K562 (cell line): Measurements from ENCODE around the gene P2RX5. TPM values are rescaled to one million over a fixed set of nuclear protein-coding genes. Genes with fewer than 3 reads are reported as not detected.
A peak's percentile ranks its signal among the peaks of the same experiment; 100 is the strongest.

ENCODE experiments used
- ARHGAP35 ChIP-seq: fragments of 450-650 bp; IDR thresholded peaks from 2 replicates; pipeline ENCODE4 v1.6.1; 2018; ENCODE audit not compliant: partially characterized antibody
- ATF3 ChIP-seq, 2 experiments: fragments of 450-650 bp in 1 of 2; sonication (generic) in 1 of 2; formaldehyde crosslinking in 1 of 2; IDR thresholded peaks in 1 of 2; conservative IDR thresholded peaks in 1 of 2; 2 replicates each; pipeline versions ENCODE4 v1.6.1 to v1.8.1; 2016 to 2023; ENCODE audit warnings: mild to moderate bottlenecking in 2 of 2, moderate library complexity in 2 of 2, inconsistent platforms in 1 of 2, missing genetic modification reagents in 1 of 2
- CCNT2 ChIP-seq: IDR thresholded peaks from 2 replicates; pipeline ENCODE4 v1.6.1; 2011; ENCODE audit warnings: borderline replicate concordance, low read depth, mild to moderate bottlenecking, moderate library complexity, mixed read lengths, low read length; ENCODE audit not compliant: insufficient read length; ENCODE audit errors: extremely low read depth
- CEBPB ChIP-seq: fragments of 450-650 bp; IDR thresholded peaks from 2 replicates; pipeline ENCODE4 v1.6.1; 2016; ENCODE audit warnings: missing genetic modification characterization, missing compliant biosample characterization
- CREB1 ChIP-seq, 2 experiments: sonication (generic) in 1 of 2; formaldehyde crosslinking in 1 of 2; IDR thresholded peaks; 2 replicates each; pipeline versions ENCODE4 v1.6.1 to v1.8.0; 2012 to 2022; ENCODE audit warnings: inconsistent platforms in 1 of 2, mild to moderate bottlenecking in 1 of 2, missing genetic modification reagents in 1 of 2, moderate library complexity in 1 of 2
- DMBX1 ChIP-seq: fragments of 250-450 bp; sonication (Bioruptor Pico); IDR thresholded peaks from 2 replicates; pipeline ENCODE4 v1.8.0; 2022; ENCODE audit warnings: inconsistent platforms, mild to moderate bottlenecking, moderate library complexity, borderline replicate concordance
- DPF2 ChIP-seq: fragments of 450-650 bp; IDR thresholded peaks from 2 replicates; pipeline ENCODE4 v1.6.1; 2016
- GTF2A2 ChIP-seq: IDR thresholded peaks from 2 replicates; pipeline ENCODE4 v1.6.1; 2016; ENCODE audit warnings: mild to moderate bottlenecking, missing genetic modification characterization, missing compliant biosample characterization
- MLX ChIP-seq, 2 experiments: fragments of 450-650 bp in 1 of 2; sonication (generic) in 1 of 2; formaldehyde crosslinking; conservative IDR thresholded peaks; 2 replicates each; pipeline versions ENCODE4 v1.4.0 to v1.8.1; 2020 to 2022; ENCODE audit warnings: mild to moderate bottlenecking in 1 of 2, missing genetic modification reagents in 1 of 2
- MYC ChIP-seq, 2 experiments: fragments of 250-450 bp in 1 of 2; sonication (Bioruptor Pico) in 1 of 2; IDR thresholded peaks; 2 replicates each; pipeline versions ENCODE4 v1.5.1 to v1.6.1; 2012 to 2021; ENCODE audit warnings: low read depth in 2 of 2, borderline replicate concordance in 1 of 2, improper control_type of control experiment in 1 of 2, low read length in 1 of 2, mild to moderate bottlenecking in 1 of 2, moderate library complexity in 1 of 2
- NCOR1 ChIP-seq: fragments of 450-650 bp; IDR thresholded peaks from 2 replicates; pipeline ENCODE4 v1.6.1; 2016; ENCODE audit warnings: mild to moderate bottlenecking, moderate library complexity
- PKNOX1 ChIP-seq: fragments of 450-650 bp; IDR thresholded peaks from 2 replicates; pipeline ENCODE4 v1.6.1; 2016
- POU5F1 ChIP-seq: fragments of 150-350 bp; IDR thresholded peaks from 2 replicates; pipeline ENCODE4 v1.6.1; 2014; ENCODE audit warnings: borderline replicate concordance, low read length, low read depth, mild to moderate bottlenecking; ENCODE audit not compliant: partially characterized antibody
- RBM15 ChIP-seq: fragments of 200-400 bp; formaldehyde crosslinking; IDR thresholded peaks from 2 replicates; pipeline ENCODE4 v1.6.1; 2018; ENCODE audit warnings: mild to moderate bottlenecking, low read length, moderate library complexity; ENCODE audit not compliant: insufficient read depth
- RNF2 ChIP-seq: sonication (generic); IDR thresholded peaks from 2 replicates; pipeline ENCODE4 v1.6.1; 2016
- STAT5A ChIP-seq: IDR thresholded peaks from 2 replicates; pipeline ENCODE4 v1.6.1; 2012; ENCODE audit warnings: low read length, inconsistent platforms, borderline replicate concordance
- TBL1XR1 ChIP-seq, 2 experiments: IDR thresholded peaks; 2 replicates each; pipeline ENCODE4 v1.6.1; 2012; ENCODE audit warnings: improper control_type of control experiment in 2 of 2, low read length in 2 of 2, mild to moderate bottlenecking in 1 of 2
- TCF3 ChIP-seq: sonication (generic); formaldehyde crosslinking; IDR thresholded peaks from 2 replicates; pipeline ENCODE4 v1.4.0; 2020; ENCODE audit warnings: mild to moderate bottlenecking, missing genetic modification reagents
- ZBTB12 ChIP-seq: fragments of 250-450 bp; sonication (Bioruptor Pico); IDR thresholded peaks from 2 replicates; pipeline ENCODE4 v1.4.0; 2020
- ZNF253 ChIP-seq: fragments of 250-450 bp; sonication (Bioruptor Pico); conservative IDR thresholded peaks from 2 replicates; pipeline ENCODE4 v1.6.1; 2021; ENCODE audit warnings: mild to moderate bottlenecking
- ZNF280B ChIP-seq: fragments of 250-450 bp; sonication (Bioruptor Pico); IDR thresholded peaks from 2 replicates; pipeline ENCODE4 v1.5.1; 2021; ENCODE audit warnings: mild to moderate bottlenecking
- ZNF436 ChIP-seq: fragments of 250-450, 450-650 bp; sonication (Bioruptor Pico); formaldehyde crosslinking; IDR thresholded peaks from 2 replicates; pipeline ENCODE4 v1.7.0; 2020; ENCODE audit warnings: mild to moderate bottlenecking
- polyA plus RNA-seq, 8 experiments: library from polyadenylated mRNA; depleted of rRNA in 4 of 8; stranded (reverse) in 5 of 8; unstranded in 3 of 8; fragments of >200 nt; fragmentation: Nextera tagmentation in 2 of 8; fragmentation: Illumina TruSeq in 1 of 8; extraction: Ambion mirVana in 2 of 8; extraction: Trizol in 1 of 8; gene quantifications; 2 replicates each; pipeline versions ENCODE4 v1.2.1 to v1.2.3, GENCODE V29; 2011 to 2014; ENCODE audit warnings: inconsistent platforms in 1 of 8, missing spikeins in 1 of 8
- total RNA-seq, 7 experiments: library from RNA; depleted of rRNA in 6 of 7; stranded (reverse); fragments of >200 nt in 6 of 7; fragmentation: Illumina TruSeq in 2 of 7; extraction: Trizol in 2 of 7; gene quantifications; 2 replicates each; pipeline versions ENCODE4 v1.2.1 to v1.2.3, GENCODE V29; 2011 to 2021; ENCODE audit warnings: low replicate concordance in 1 of 7

Gene P2RX5
- total and polyA plus RNA-seq, 9 of the 15 experiments (the other 6 are each of a cell fraction or from before 2014, with no cell fraction given): 0.31 to 4.0 (median 1.3) TPM

GRCh38 chr17:3639981-3640596 is 55.9 kb downstream of the P2RX5 start (continued):
- TF ChIP-seq ATF3 (IDR thresholded peaks at IDR 0.05): peak; percentile 80
- no peak for TF ChIP-seq ATF3 (CRISPR knock-in tag; conservative IDR thresholded peaks at IDR 0.05)
- peak; percentile 31; the same call in 1 of the 2 replicates for TF ChIP-seq DMBX1 (CRISPR knock-in tag)
- no peak for TF ChIP-seq ZNF280B
- no peak for TF ChIP-seq ZNF253
- 0 out of 2 replicates have a peak, but pooled peaks have one; percentile 7 for TF ChIP-seq CEBPB (tag)
- peak; percentile 73 for TF ChIP-seq TCF3 (CRISPR knock-in tag)
- TF ChIP-seq CCNT2: peak; percentile 20
- peak; percentile 95 for TF ChIP-seq MYC (IDR thresholded peaks at IDR 0.05; ENCODE audit: low read depth, low read length)
- TF ChIP-seq MYC (CRISPR knock-in tag; IDR thresholded peaks at IDR 0.05; ENCODE audit: borderline replicate concordance, low read depth): no peak
- TF ChIP-seq CREB1 (IDR thresholded peaks at IDR 0.05): 0 out of 2 replicates have a peak, but pooled peaks have one; percentile 17
- TF ChIP-seq CREB1 (CRISPR knock-in tag; IDR thresholded peaks at IDR 0.05): no peak
- no peak for TF ChIP-seq RBM15
- TF ChIP-seq ZNF436: no peak
- peak; percentile 55 for TF ChIP-seq NCOR1
- peak; percentile 70 for TF ChIP-seq DPF2
- TF ChIP-seq MLX (CRISPR knock-in tag; conservative IDR thresholded peaks at IDR 0.05): no peak
- no peak for TF ChIP-seq POU5F1
- TF ChIP-seq STAT5A: 0 out of 2 replicates have a peak, but pooled peaks have one; percentile 12
- TF ChIP-seq RNF2: peak; percentile 55; the same call in 1 of the 2 replicates
- TF ChIP-seq ZBTB12: no peak
- peak; percentile 77 for TF ChIP-seq PKNOX1
- TF ChIP-seq GTF2A2: no peak
- peak in 1 of 2 experiments; percentile 65; a peak in 1 of 4 replicates for TF ChIP-seq TBL1XR1 (IDR thresholded peaks at IDR 0.05; ENCODE audit: low read length in 2 of 2)
- TF ChIP-seq ARHGAP35: no peak
